ENCODE measurements around the gene ATP9B. TPM values are rescaled to one million over a fixed set of nuclear protein-coding genes. Genes with fewer than 3 reads are reported as not detected.

Gene ATP9B
- total RNA-seq, 1 donor = 29.3 TPM

- DNase-seq (ENCODE audit: insufficient read length, low spot score, missing footprints) = no peak
Observed at GRCh38 chr18:79354350-79354749, 285.2 kb downstream of the ATP9B start.

GRCh38 chr18:79355433-79356335 lies 286.5 kb downstream of the ATP9B start:
- H3K79me2 ChIP-seq (ENCODE audit: insufficient read depth, low read length) = no peaks in the 10 kb centered on the region
- H3K36me3 ChIP-seq (ENCODE audit: insufficient read depth, low read length) = no peaks in the 10 kb centered on the region
- H4K20me1 ChIP-seq (ENCODE audit: insufficient read depth, low read length) = no peaks in the 10 kb centered on the region
- H3K4me3 ChIP-seq (ENCODE audit: insufficient read depth, low read length) = no peak overlapping the region
- H3K27me3 ChIP-seq (ENCODE audit: insufficient read depth, low read length) = no peaks in the 10 kb centered on the region
- H3K9me3 ChIP-seq (ENCODE audit: low read depth, low read length) = no peaks in the 10 kb centered on the region
- DNase-seq (ENCODE audit: insufficient read length, low spot score, missing footprints) = no peak
- H3K4me1 ChIP-seq (ENCODE audit: insufficient read depth, low read length) = no peaks in the 10 kb centered on the region
- no peak for TF ChIP-seq CTCF (IDR thresholded peaks at IDR 0.05; ENCODE audit: extremely low read depth, low read depth, low read length)
- no peak overlapping the region for H2AFZ ChIP-seq (ENCODE audit: low read length)
- H3K4me2 ChIP-seq (ENCODE audit: insufficient read depth, low read length) = no peak overlapping the region
- H3K27ac ChIP-seq (ENCODE audit: low read depth, low read length) = no peak overlapping the region

More at GRCh38 chr18:79354350-79354749, 285.2 kb downstream of the ATP9B start:
- no peak for TF ChIP-seq CTCF (IDR thresholded peaks at IDR 0.05; ENCODE audit: extremely low read depth, low read depth, low read length)
- H3K9me3 ChIP-seq (ENCODE audit: low read depth, low read length) = no peaks in the 10 kb centered on the region
- no peaks in the 10 kb centered on the region for H3K4me1 ChIP-seq (ENCODE audit: insufficient read depth, low read length)
- no peak overlapping the region for H3K27ac ChIP-seq (ENCODE audit: low read depth, low read length)
- H4K20me1 ChIP-seq (ENCODE audit: insufficient read depth, low read length) = no peaks in the 10 kb centered on the region
- H3K79me2 ChIP-seq (ENCODE audit: insufficient read depth, low read length) = no peaks in the 10 kb centered on the region
- no peaks in the 10 kb centered on the region for H3K27me3 ChIP-seq (ENCODE audit: insufficient read depth, low read length)
- H3K4me2 ChIP-seq (ENCODE audit: insufficient read depth, low read length) = no peak overlapping the region
- no peak overlapping the region for H2AFZ ChIP-seq (ENCODE audit: low read length)
- H3K36me3 ChIP-seq (ENCODE audit: insufficient read depth, low read length) = no peaks in the 10 kb centered on the region
- H3K4me3 ChIP-seq (ENCODE audit: insufficient read depth, low read length) = no peak overlapping the region

GRCh38 chr18:79356435-79356834 lies 287.2 kb downstream of the ATP9B start:
- TF ChIP-seq CTCF (IDR thresholded peaks at IDR 0.05; ENCODE audit: extremely low read depth, low read depth, low read length) = no peak

GRCh38 chr18:79360933-79361332 lies 291.7 kb downstream of the ATP9B start:
- Histone ChIP-seq H3K4me1 (ENCODE audit: insufficient read depth, low read length) (peaks cover 16% of the 10 kb centered on the region), H3K27me3 (ENCODE audit: insufficient read depth, low read length) (no peaks in the 10 kb centered on the region), H4K20me1 (ENCODE audit: insufficient read depth, low read length) (no peaks in the 10 kb centered on the region), H3K36me3 (ENCODE audit: insufficient read depth, low read length) (no peaks in the 10 kb centered on the region), H3K9me3 (ENCODE audit: low read depth, low read length) (no peaks in the 10 kb centered on the region), H2AFZ (ENCODE audit: low read length) (no peak overlapping the region), H3K79me2 (ENCODE audit: insufficient read depth, low read length) (no peaks in the 10 kb centered on the region), H3K4me2 (ENCODE audit: insufficient read depth, low read length) (no peak overlapping the region), H3K27ac (ENCODE audit: low read depth, low read length) (no peak overlapping the region), H3K4me3 (ENCODE audit: insufficient read depth, low read length) (no peak overlapping the region)
- no peak for DNase-seq (ENCODE audit: insufficient read length, low spot score, missing footprints)
- TF ChIP-seq CTCF (IDR thresholded peaks at IDR 0.05; ENCODE audit: extremely low read depth, low read depth, low read length) = no peak

More at GRCh38 chr18:79356435-79356834, 287.2 kb downstream of the ATP9B start:
- Histone ChIP-seq H3K9me3 (ENCODE audit: low read depth, low read length) (no peaks in the 10 kb centered on the region), H3K79me2 (ENCODE audit: insufficient read depth, low read length) (no peaks in the 10 kb centered on the region), H3K27ac (ENCODE audit: low read depth, low read length) (no peak overlapping the region), H4K20me1 (ENCODE audit: insufficient read depth, low read length) (no peaks in the 10 kb centered on the region), H3K4me1 (ENCODE audit: insufficient read depth, low read length) (peaks cover 1% of the 10 kb centered on the region), H3K4me2 (ENCODE audit: insufficient read depth, low read length) (no peak overlapping the region), H3K36me3 (ENCODE audit: insufficient read depth, low read length) (no peaks in the 10 kb centered on the region), H3K4me3 (ENCODE audit: insufficient read depth, low read length) (no peak overlapping the region), H2AFZ (ENCODE audit: low read length) (no peak overlapping the region), H3K27me3 (ENCODE audit: insufficient read depth, low read length) (no peaks in the 10 kb centered on the region)
- DNase-seq (ENCODE audit: insufficient read length, low spot score, missing footprints) = no peak

All from osteoblast (primary cell).